Islet precursor cell (in vitro differentiated cells): ENCODE measurements around the gene EPB41L4B.

Experiments
- DNase-seq: peaks from one replicate; pipeline ENCODE4 v3.0.0-alpha.2; 2018

The EPB41L4B gene

DNA sequence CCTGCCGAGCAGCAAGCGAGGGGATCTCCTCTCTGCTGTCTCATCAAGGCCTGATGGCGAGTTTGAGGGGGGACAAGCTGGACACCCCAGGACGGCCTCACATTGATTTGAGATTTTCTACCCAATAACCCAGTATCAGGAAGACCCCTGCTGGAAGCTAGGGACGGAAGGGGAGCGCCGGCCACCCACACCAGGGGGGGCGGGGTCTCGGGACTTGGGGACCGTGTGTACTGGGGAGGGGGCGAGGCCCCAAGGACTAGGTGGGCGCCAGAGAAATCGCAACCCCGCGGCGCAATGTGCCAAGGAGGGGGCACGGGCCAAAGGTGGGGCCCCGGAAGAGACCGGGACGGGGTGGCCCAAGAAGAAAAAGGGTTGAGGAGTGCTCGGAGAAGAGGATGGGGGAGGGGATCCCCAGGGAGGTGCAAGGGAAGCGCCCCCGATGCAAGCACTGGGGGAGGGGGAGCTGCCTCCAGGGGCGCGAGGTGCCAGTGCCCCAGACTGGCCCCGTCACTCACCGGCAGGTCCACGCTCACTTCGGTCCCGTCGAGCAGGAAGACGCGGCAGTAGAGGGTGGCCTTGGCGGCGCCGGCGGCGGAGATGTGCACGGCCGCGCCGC is 1.1 kb downstream of the EPB41L4B start:
- DNase-seq = no peak

DNA sequence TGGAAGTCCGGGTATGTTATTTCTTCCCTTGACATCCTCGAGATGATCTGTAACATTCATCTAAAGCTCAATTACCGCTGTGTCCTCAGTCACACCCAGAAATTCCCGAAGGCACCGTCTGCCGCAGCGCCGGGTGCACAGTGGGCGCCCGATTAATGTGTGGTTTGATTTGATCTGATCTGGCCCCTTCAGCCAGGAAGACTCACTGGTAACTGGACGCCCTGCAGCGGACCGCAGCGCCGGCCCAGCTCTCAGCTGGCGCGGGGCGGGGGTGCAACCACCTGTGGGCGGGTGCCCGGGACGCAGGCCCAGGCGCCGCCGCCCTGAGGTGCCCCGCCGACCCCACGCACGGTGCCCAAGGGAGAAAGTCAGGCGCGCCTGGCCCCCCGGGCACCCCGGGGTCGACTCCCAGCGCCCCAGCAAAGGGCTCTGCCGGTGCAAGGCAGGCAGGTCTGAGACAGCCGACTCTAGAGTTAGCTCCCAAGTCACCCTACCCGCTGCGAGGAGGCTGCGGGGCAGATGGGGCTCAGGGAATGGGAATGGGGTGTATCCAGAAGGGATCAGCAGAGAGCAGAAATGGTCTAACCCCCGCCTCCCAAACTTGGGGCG is 1.7 kb downstream of the EPB41L4B start:
- no peak for DNase-seq

DNA sequence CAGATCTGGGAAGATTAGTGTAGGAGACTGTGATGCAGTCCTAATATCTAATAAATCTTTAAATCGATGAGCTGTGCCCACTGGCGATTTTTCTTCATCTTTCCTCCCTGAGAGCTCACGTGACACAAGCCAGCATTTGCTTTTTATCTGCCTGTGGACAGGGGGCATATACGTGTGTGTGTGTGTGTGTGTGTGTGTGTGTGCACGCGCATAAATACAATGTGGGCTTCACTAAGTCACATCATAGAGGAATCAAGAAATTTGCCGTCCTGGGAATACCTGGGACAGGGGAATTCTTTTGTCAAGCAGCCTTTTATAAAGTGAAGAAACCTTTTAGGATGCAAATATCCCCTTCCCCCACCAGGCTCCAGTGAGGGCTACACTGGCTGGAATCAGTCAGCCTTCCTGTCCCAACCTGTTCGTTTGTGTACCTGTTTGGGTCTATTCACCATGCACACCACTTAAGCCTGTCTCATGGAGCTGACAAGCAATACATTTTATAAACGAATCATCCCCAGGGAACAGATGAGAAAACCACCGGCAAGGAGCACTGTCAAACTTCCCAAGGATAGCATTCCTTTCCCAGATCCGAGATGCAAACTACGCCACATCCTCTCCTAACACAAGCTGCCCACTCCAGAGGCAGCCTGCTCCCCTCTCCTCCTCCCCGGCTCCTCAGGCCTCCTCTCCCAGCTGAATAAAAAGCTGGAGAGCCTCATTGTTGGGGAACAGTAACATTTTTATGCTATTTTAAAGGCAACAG is 2.7 kb downstream of the EPB41L4B start:
- DNase-seq = peak; percentile 63

DNA sequence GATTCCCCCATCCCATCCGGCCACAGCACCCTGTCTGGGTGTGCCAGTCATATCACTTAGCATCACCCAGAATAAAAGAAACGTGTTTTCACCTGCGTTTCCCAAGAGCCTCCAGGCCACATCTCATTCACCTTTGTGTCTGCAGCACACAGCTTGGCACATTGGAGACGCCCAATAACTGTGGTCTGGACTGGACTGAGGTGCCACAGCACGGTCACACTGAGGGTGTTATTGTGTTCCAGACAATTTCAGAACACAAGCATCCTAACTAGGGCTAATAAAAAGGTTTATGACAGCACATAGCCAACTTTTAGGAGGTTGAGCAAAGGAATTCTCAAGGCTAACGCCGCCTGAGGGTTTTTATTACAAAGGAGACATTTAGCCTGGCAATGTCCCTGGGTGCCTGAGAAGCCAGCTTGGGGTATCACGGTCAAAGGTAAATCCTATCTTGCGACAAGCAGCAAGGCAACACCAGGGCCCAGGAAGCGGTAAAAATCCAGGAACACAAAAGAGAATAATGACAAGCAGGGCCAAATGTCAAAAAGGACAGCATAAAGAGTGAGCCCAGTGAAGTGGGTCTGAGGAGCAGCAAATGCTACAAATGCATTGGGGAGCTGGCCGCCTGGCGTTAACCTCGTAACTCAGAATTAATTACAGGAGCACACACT is 3.4 kb downstream of the EPB41L4B start:
- DNase-seq = no peak

DNA sequence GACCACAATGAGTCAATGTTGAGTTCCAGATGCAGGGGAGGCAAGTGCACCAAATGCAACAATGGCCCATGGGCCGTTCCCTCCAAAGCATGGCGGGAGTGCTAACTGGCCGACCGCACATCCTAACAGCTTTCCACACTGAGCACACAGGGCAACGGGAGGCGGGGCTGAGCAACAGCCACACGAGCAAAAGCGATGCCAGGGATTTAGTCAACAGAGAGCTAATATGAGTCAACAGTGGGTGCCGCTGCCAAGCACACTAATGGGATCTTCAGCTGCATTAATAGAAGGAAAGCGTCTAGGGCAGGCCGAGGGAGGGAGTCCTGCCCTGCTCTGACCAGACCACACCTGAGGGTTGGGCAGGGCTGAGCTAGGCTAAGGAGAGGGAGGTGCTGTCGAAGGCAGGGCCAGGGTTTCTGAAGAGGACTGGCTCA is 4.6 kb downstream of the EPB41L4B start:
- no peak for DNase-seq

DNA sequence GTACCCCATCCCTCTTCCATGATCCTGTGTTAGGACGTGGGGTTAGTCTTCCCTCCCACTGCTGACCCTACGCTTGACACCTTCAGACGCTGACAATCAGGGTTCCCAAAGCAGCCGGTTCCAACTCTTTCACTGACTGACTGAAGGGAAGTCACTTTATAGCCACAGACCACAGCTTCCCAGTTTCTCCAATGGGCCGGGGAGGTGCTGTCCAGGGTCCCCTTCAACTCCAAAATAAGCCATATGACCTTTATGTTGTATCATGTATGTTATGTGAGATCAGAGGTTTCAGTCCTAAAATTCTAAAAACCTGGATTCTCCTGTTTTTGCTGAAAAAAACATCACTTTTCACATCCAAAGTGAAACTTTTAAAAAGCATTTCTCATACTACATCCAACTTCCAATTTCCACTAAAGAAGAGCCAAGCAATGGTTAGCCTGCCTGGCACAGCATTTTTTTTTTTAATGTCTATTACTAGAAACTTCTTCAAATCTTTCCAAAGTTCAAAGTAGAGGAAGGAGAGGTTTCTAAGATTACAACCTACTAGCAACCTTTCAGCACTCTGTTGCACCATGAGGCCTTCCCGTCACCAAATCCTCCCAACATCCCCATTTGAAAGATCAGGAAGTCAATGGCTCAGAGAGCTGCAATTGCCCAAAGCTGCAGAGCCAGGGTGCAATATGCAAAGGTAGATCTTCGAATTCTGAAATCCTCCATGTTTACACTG is 5.2 kb downstream of the EPB41L4B start:
- DNase-seq = no peak

DNA sequence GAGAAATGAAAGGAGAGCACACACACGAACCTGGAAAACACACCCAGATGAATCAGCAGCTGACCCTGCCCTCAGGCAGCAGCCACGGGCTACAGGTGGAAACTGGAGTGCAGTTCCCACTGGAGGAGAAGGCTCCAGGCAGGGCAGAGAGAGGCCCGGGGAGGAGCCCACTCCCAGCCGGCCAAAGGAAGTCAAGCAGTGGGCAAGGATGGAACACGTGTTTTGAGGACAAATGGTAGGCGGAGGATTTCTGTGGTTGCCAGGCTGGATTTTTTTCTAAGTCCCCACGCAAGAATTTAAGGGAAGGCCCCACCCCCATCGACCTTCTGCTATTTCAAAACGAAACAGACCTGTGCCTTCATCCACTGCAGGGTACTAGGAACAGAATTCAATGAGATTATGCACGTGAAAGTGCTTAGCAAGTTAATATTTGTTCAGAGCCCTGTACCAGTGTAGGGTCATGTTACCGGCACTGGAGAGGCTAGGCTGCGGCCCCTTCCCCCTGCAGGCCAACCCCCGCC is 6.8 kb downstream of the EPB41L4B start:
- no peak for DNase-seq

DNA sequence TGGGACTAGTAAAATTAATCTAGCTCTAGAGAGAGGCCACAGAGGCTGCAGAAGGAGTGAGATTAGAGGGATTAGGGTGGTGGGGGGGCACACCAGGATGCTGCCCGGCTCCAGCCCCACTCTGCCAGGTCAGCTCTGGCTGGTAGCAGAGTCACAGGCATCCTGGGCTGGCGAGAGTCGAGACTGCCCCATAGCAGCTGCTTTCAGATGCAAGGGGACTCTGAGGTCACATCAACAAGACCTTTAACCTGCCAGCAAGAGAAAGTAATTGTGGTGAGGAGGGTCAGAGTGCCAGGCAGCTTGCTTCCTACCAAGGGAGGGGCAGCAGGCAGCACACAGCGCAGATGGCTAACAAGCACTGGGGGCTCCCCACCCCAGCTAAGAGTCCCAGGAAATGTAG is 7.5 kb downstream of the EPB41L4B start:
- DNase-seq = no peak

DNA sequence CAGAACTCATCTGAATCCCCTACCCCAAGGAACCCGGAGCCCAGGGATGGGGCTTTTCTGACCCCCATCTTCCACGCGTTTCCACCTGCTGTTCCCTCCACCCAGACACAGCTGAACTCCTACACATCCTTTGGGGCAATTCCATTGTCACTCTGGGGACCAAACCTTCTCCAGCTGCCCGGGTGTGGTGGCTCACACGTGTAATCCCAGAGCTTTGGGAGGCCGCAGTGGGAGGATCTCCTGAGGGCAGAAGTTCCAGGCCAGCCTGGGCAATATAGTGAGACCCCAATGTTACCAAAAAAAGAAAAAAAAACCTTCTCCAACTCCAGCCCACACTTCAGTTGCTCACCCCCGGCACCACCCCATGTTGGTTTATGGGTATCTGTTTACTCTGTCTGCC is 8.1 kb downstream of the EPB41L4B start:
- DNase-seq = no peak

DNA sequence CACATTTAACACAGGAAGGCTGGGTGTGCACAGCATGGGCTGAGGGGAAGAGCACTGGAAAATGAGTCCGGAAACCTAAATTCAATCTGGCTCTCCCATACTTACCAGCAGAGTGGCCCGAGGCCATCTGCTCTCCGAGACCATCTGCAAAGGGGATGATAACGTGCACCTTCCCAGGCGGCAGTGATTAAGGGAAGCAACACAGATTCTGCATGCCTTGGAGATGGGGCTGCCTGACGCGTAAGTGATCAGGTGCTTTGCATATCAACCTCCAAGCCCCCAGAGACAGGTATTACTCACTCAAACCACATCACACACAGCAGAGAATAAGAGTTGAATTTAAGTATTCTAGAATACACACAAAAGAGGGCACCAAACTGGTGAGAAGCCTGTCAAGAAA is 9.1 kb downstream of the EPB41L4B start:
- DNase-seq = no peak

DNA sequence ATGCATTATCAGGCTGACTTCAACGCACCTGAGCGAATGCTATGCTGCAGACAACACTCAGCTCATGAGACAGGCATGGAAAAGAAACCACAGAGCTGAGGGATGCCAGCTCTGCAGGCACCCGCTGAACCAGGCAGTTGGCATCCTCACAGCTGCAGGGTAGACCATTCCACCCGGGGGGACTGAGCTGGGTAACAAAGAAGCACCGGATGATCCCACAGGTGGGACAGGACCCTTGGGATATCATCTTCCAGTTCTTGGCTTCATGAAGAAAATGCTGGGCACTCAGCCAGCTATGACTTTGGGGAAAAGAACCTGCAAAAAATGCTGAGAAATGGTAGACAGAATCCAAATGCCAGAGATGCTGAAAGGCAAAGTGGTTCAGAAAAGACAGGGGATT is 9.6 kb downstream of the EPB41L4B start:
- no peak for DNase-seq

DNA sequence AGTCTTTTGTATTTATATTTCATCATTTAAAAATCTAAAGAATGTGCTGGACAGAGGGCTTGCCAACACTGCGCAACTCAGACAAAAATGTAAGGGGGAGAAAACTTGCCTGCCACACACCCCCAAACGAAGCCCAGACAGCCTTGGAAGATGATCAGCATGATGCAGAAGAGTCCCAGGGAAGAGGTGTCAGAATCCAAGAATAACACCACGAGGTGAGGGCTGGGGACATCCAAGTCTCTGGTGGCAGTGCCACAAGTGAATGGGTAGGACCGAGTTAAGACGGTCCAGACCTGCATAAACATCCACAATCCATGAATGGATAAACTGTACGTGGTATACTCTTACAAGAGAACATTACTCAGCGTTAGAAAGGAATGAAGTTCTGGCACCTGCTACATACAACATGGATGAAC is 10.4 kb downstream of the EPB41L4B start:
- DNase-seq = no peak

DNA sequence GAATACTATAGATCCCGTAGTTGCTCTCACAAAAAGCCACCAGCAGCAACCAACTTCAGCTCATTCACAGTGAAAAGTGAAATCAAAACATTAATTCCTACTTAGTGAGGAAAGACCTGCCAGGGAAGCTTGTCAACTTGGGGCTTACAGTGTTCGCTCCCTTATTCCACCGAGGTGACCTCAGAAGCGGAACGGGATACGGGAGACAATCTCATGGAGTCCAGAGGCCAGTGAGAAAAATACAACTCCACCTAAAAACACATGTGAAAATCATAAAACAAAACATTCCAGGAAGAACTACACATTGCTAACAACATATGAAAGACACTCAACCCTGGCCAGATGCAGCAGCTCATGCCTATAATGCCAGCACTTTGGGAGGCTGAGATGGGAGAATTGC is 11.6 kb downstream of the EPB41L4B start:
- DNase-seq = no peak

DNA sequence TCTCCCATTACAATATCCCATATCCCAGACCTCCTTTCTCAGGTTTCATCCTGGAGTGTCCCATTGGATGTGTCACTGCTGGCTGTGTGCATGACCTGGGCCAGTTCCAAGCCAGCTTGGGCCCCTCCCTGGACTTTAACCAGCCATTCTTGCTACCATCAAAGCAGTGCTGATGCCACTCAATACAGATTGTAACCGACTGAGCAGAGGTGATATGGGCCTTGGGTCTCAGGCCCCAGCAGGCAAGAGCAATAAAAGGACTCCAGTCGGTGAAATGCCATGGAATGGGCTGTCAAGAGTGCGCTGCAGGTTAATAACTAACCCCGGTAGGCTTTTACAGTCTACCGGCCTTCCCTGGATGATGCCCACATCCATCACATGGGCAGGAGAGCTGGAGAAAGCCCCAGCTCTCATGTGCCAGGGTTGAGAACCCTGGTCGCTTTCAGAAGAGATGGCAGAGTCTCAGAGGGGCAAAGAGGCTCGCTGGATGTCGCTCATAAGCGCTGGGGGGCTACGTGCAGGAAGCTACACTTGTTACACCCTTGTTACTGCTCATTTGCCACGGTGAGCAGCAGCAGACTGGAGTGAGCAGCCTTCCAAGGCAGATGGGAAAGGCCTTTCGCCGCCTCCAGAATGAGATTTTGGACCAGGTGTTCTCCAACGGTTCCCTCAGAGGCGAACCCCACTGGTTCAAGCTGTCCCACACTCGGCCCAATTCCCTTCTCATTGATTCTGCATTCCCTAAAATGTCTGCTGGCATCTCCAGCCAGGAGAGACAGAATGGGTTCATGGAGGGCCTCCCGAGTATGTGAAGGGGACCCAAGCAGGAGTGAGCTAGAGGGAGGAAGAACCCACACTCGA is 13.2 kb downstream of the EPB41L4B start:
- no peak for DNase-seq

DNA sequence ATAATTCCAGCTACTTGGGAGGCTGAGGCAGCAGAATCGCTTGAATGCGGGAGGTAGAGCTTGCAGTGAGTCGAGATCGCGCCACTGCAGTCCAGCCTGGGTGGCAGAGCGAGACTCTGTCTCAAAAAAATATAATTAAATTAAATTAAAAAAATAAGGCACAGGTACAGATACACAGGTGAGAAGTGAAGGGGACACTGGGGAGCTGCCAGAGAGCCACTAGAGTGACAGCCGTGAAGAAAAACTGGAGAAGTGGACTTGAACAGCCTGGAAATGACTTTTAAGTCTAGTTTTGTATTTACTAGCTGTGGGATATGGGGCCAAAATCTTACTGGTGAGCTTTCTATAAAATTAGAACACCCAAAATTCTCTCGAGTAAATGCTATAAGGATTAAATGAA is 15.1 kb downstream of the EPB41L4B start:
- no peak for DNase-seq

DNA sequence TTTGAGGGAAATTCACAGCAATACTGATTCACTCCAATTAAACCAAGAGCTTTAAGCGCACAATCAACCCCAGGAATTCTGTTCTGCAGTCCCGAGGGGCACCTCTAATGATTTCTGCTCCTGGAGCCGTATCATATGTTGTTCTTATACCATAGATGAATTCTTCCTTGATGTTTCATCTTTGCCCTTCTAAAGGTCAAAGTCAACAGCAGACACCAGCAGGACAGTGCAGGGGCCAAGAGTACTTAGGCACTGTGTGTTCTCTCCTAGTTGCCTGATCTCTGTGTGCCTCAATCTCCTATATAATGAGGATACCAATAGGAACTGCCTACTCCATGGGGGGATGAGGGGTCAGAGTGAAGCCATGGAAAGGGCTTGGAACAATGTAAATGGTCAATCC is 16.5 kb downstream of the EPB41L4B start:
- DNase-seq = no peak

DNA sequence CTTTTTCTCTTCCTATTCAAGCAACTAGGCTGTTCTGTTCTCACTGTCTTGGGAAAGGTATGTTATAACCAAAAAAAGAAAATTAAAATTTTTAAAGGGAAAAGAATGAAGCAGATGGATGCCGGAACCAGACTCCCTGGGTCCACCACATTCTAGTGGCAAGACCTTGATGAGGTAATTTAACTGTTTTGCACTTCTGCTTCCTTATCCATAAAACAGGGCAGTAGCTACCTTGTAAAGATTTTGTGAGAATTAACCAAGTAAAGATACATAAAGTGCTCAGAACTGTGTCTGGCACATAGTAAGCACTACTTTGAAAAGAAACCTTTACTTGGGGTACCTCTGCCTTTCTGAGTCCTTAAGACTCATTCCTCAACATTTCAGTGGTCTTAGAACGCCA is 17.0 kb downstream of the EPB41L4B start:
- no peak for DNase-seq

DNA sequence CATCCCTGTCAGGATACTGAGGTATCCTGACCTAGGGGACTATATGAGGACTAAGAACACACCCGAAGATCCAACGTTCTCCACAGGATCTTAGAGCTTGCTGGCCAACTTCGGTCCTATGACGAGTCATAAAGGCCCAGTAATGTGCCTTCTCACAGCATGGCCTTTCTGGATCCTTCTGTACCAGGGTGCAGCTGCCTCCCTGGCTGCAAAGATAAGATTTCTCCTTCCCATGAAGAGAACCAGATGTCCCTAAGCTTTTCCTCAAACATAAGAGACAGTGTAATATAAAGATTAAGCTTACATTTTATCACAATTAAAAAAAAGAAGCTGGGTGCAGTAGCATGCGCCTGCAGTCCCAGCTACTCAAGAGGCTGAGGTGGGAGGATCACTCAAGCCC is 18.3 kb downstream of the EPB41L4B start:
- no peak for DNase-seq

DNA sequence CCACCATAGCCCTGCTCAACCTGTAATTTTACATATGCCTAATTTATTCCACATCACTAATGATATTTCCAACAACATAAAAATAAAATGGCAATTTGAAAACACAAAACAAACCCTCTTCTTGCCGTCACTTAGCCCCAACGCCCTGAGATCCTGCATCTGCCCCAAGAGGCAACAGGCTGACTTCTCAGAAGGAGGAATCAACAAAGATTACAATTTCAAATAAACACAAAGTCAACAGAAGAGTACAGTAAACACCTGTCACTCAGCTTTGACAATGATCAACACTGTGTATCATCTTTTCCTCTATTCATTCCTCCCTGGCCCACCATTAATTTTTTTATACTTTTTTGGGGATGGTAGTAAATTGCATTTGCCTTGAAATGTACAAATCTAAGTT is 19.8 kb downstream of the EPB41L4B start:
- no peak for DNase-seq

DNA sequence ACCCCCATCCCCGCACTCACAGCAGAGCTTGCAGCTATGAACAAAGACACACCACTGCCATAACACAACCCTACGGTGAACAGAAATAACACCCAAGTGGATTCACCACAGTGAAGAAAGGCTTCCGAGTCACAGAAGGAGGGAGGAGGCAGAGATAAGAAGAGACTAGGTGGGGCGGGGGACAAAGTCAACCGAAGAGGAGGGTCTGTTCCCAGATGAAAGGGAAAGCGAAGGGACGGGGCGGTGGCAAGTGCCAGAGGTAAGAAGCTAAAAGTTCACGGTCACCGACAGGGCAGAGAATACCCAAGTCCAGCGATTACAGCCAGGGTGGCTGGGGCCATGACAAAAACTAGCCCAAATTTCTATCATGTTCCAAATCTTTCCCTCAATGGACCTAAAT is 21.0 kb downstream of the EPB41L4B start:
- DNase-seq = no peak

DNA sequence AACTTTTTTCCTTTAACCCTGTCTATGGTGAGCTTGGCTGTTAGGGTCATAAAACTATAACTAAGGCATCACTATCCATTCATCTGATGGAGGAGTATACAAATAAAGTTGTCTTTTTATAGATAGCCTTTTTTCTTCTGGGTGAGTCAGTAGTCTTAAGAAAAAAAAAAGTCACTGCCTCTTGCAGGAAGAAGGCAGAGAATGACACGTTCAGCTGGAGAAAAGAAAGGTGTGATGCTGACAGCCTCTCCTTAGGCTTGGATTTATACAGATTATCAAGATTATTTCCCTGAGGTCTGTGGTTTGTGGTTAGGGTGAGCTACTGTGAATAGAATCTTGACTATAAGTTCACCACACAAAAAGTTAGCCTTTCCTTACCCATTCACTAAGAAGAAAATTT is 23.0 kb downstream of the EPB41L4B start:
- no peak for DNase-seq
